Heart left ventricle (tissue), 16 donors: ENCODE results near the gene MUC2. TPM values are rescaled to one million over a fixed set of nuclear protein-coding genes. Genes with fewer than 3 reads are reported as not detected.

Source experiments
- ATAC-seq, 4 donors: fragments of 200-7000 bp; cut with Tn5 transposase; one replicate each; pipeline ENCODE4 v1.9.1; 2020 to 2022; ENCODE audit warnings: moderate library complexity in 4 of 4, mild to moderate bottlenecking in 3 of 4, moderate number of reproducible peaks in 1 of 4
- DNase-seq, 5 donors: peaks; one replicate each; pipeline ENCODE4 v3.0.0-alpha.2; 2020
- H3K27ac ChIP-seq, 12 donors: fragments of 200-600 bp; sonication (generic) in 4 of 12; one replicate each; pipeline versions ENCODE4 v1.5.0 to v1.8.0; 2016 to 2022; ENCODE audit warnings: mild to moderate bottlenecking in 2 of 12
- H3K27me3 ChIP-seq, 9 donors: fragments of 200-600 bp; sonication (generic) in 2 of 9; one replicate each; pipeline versions ENCODE4 v1.5.1 to v1.8.0; 2016 to 2022; ENCODE audit warnings: mild to moderate bottlenecking in 3 of 9
- H3K36me3 ChIP-seq, 9 donors: fragments of 200-600 bp; sonication (generic) in 2 of 9; one replicate each; pipeline versions ENCODE4 v1.5.0 to v1.8.0; 2018 to 2022; ENCODE audit warnings: mild to moderate bottlenecking in 2 of 9
- H3K4me1 ChIP-seq, 12 donors: fragments of 200-600 bp; sonication (generic) in 4 of 12; one replicate each; pipeline versions ENCODE4 v1.5.0 to v1.8.0; 2016 to 2022; ENCODE audit warnings: mild to moderate bottlenecking in 3 of 12
- H3K4me3 ChIP-seq, 12 donors: fragments of 200-600 bp; sonication (generic) in 4 of 12; one replicate each; pipeline versions ENCODE4 v1.5.0 to v1.8.0; 2017 to 2022; ENCODE audit warnings: mild to moderate bottlenecking in 9 of 12, moderate library complexity in 4 of 12
- H3K9me3 ChIP-seq, 12 donors: fragments of 200-600 bp; sonication (generic) in 4 of 12; one replicate each; pipeline versions ENCODE4 v1.5.0 to v1.8.0; 2016 to 2022; ENCODE audit warnings: mild to moderate bottlenecking in 1 of 12
- CTCF ChIP-seq, 12 donors: fragments of 200-600 bp; sonication (generic) in 4 of 12; IDR thresholded peaks; one replicate each; pipeline versions ENCODE4 v1.5.0 to v1.8.0; 2018 to 2022; ENCODE audit warnings: antibody characterized with exemption in 12 of 12, mild to moderate bottlenecking in 5 of 12
- POLR2A ChIP-seq, 2 donors: fragments of 450-650 bp; IDR thresholded peaks; one replicate each; pipeline ENCODE4 v1.6.1; 2017; ENCODE audit warnings: antibody characterized with exemption in 2 of 2, mild to moderate bottlenecking in 2 of 2, moderate library complexity in 2 of 2
- WGBS, 4 donors: extraction: QIAGEN DNeasy Blood & Tissue Kit in 2 of 4; methylation state at CpG; one replicate each; pipeline versions ENCODE4 v1.1.5 to v1.1.7; 2013 to 2018; 5-methylcytosine and 5-hydroxymethylcytosine counted together
- intact Hi-C, 10 donors: fragments of 100-400 bp; cut with DNase I; formaldehyde crosslinking; loops; one replicate each; pipeline versions ENCODE4 v1.11.1 to v1.14.2; 2022
- polyA plus RNA-seq, 2 donors: library from polyadenylated mRNA; stranded (reverse); fragments of 200-250 nt; gene quantifications; one replicate each; pipeline ENCODE4 v1.2.3, GENCODE V29; 2013
- total RNA-seq, 9 donors: library from RNA; depleted of rRNA in 2 of 9; stranded (reverse); fragments of >200 nt in 2 of 9; fragmentation: NEBNext Ultra II Directional in 3 of 9; extraction: Animal tissue kit (Norgen Biotek cat#: 25700) in 3 of 9; gene quantifications; one replicate each; pipeline versions ENCODE4 v1.1.0 to v1.2.4, GENCODE V29; 2016 to 2023
- donor health status: ischemic (EF 13 %, LVEDD 7.1; RV severe dilation, severe dysfunction).
- donor health status: healthy with polysubstance abuse.
- donor health status: DM: no; HTN: yes; CAD: no.
- donor health status: DM: no; HTN: no; CAD: no.
- donor health status: ischemic (EF 25% LVEDD 6.9; RV normal size, moderate dysfunction).
- donor health status: ischemic (EF 25% LVEDD 5.7; RV mildly dilated, moderate dysfunction).
- donor health status: healthy.
- donor health status: DM: yes; HTN: yes; CAD: no.
- donor health status: ischemic (EF 35%, LVEDD 5.7; RV mildly dilated, moderate dysfunction).
- donor health status: nonischemic (EF 11% LVEDD 7.7; RV severe dilation, severe dysfunction).
- donor health status: DM: yes; HTN: yes; CAD: no.
- donor health status: PGD.
- donor health status: ischemic (EF 29% LVEDD 5.4; RV normal size, mild dysfunction).
- donor health status: nonischemic (EF 23%, LVEDD 6.1; RV moderate dilation, normal function).

MUC2 gene
- total and polyA plus RNA-seq, 11 donors, result 0.01 to 0.07 TPM; not detected in 9

- WGBS, 4 donors, result 84 to 95% (median 88%) methylated on average over 10 to 31 of the region's 31 CpGs
- TF ChIP-seq CTCF (IDR thresholded peaks at IDR 0.05), result no peak
- no peak for TF ChIP-seq POLR2A (IDR thresholded peaks at IDR 0.05)
- Histone ChIP-seq H3K9me3 (no peaks in the 10 kb centered on the region), H3K4me1 (no peaks in the 10 kb centered on the region), H3K36me3 (no peaks in the 10 kb centered on the region), H3K4me3 (no peak overlapping the region), H3K27me3 (no peaks in the 10 kb centered on the region), H3K27ac (no peak overlapping the region)
- DNase-seq (peak in 2 of 5 donors; percentile 15 to 17), ATAC-seq (no peak)
- intact Hi-C loops, result no loop called here
These were observed 11.8 kb downstream of the MUC2 start for GRCh38 chr11:1086171-1087102.

DNA sequence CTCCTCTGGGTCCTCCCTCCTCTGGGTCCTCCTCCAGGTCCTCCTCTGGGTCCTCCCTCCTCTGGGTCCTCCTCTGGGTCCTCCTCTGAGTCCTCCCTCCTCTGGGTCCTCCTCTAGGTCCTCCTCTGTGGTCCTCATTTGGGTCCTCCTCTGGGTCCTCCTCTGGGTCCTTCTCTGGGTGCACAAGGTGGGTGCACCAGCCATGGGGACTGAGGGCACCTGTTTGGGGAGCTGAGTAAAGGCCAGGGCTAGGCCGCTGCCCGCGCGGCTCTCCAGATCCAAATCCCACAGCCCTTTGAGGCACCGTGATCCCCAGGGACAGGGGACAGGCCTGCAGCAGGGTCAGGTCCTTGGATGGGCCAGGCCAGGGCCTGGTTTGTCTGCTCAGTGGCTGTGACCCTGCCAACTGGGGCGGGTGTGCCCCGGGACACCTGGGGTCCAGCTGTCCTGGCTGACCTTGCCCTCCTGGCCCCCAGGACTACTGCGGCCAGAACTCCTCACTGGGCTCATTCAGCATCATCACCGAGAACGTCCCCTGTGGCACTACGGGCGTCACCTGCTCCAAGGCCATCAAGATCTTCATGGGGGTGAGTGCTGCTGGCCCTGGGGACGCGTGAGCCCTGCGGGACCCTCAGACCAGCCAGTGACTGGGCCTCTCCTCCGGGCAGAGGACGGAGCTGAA lies 12.7 kb downstream of the MUC2 start:
- Histone ChIP-seq H3K9me3 (no peaks in the 10 kb centered on the region), H3K4me3 (no peak overlapping the region), H3K27ac (no peak overlapping the region), H3K27me3 (no peaks in the 10 kb centered on the region), H3K36me3 (no peaks in the 10 kb centered on the region), H3K4me1 (no peaks in the 10 kb centered on the region)
- DNase-seq (peak in 3 of 5 donors; percentile 18 to 55 (median 19)), ATAC-seq (no peak)
- WGBS, 4 donors, result 89 to 95% (median 95%) methylated on average over 15 to 17 of the region's 17 CpGs
- TF ChIP-seq CTCF (IDR thresholded peaks at IDR 0.05) (no peak), POLR2A (IDR thresholded peaks at IDR 0.05) (no peak)
- intact Hi-C loops, result no loop called here

DNA sequence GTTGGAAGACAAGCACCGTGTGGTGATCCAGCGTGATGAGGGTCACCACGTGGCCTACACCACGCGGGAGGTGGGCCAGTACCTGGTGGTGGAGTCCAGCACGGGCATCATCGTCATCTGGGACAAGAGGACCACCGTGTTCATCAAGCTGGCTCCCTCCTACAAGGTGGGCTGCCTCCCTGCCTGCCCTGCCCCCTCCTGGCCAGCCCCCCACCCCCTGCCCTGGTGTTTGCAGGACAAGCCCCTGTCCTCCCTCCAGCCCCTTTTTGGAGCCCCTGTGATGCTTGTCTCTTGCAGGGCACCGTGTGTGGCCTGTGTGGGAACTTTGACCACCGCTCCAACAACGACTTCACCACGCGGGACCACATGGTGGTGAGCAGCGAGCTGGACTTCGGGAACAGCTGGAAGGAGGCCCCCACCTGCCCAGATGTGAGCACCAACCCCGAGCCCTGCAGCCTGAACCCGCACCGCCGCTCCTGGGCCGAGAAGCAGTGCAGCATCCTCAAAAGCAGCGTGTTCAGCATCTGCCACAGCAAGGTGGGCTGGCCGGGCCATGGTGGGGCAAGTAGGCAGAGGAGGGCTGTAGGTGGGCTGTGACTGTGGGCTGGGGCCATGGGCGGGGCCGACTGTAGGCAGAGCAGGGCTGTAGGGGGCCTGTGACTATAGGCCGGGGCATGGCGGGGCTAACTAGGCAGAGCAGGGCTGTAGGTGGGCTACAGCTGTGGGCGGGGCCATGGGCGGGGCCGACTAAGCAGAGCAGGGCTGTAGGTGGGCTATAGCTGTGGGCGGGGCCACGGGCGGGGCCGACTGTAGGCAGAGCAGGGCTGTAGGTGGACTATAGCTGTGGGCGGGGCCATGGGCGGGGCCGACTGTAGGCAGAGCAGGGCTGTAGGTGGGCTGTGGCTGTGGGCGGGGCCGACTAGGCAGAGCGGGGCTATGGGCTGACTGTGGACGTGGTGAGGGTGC lies 13.6 kb downstream of the MUC2 start:
- Histone ChIP-seq H3K27me3 (no peaks in the 10 kb centered on the region), H3K27ac (no peak overlapping the region), H3K36me3 (no peaks in the 10 kb centered on the region), H3K4me1 (no peaks in the 10 kb centered on the region), H3K9me3 (no peaks in the 10 kb centered on the region), H3K4me3 (no peak overlapping the region)
- intact Hi-C loops, result no loop called here
- WGBS, 4 donors, result 87 to 94% (median 92%) methylated on average over 21 to 40 of the region's 40 CpGs
- TF ChIP-seq POLR2A (IDR thresholded peaks at IDR 0.05), result no peak
- no peak for TF ChIP-seq CTCF (IDR thresholded peaks at IDR 0.05)
- peak in 2 of 5 donors; percentile 5 to 17 for DNase-seq
- ATAC-seq, result no peak
